A673 (cell line): ENCODE results near the gene DSCAML1. TPM values are rescaled to one million over a fixed set of nuclear protein-coding genes. Genes with fewer than 3 reads are reported as not detected.

Source experiments
- BruUV-seq: library from RNA; stranded (reverse); fragments of 400-500 nt; replicated peaks from 2 replicates; lab custom pipeline; 2021; lab: Mats Ljungman, UMichigan
- CTCF ChIA-PET: fragments of 300-600 bp; sonication (Branson Sonifier 250); formaldehyde crosslinking; loops from one replicate; lab custom pipeline; 2022; ENCODE audit warnings: antibody characterized with exemption; lab: Charles Lee
- POLR2A ChIA-PET: fragments of 300-600 bp; sonication (Branson Sonifier 250); formaldehyde crosslinking; loops from one replicate; lab custom pipeline; 2022; ENCODE audit warnings: antibody characterized with exemption; ENCODE audit not compliant: low non-redundant PET; lab: Charles Lee
- DNase-seq: peaks from one replicate; pipeline ENCODE4 v3.0.0-alpha.2; 2015; ENCODE audit warnings: low spot score
- H3K27ac ChIP-seq: fragments of 200-600 bp; sonication (generic); 2 replicates; pipeline ENCODE4 v1.5.1; 2016; ENCODE audit warnings: mixed run types, low read depth, mild to moderate bottlenecking, mixed read lengths, antibody characterized with exemption, low read length; ENCODE audit not compliant: poor library complexity, severe bottlenecking
- H3K27me3 ChIP-seq: fragments of 200-600 bp; sonication (generic); replicated peaks from 2 replicates; pipeline ENCODE4 v1.6.1; 2017; ENCODE audit warnings: mixed run types, low read depth, mild to moderate bottlenecking, mixed read lengths, antibody characterized with exemption, low read length; ENCODE audit not compliant: insufficient read depth, poor library complexity
- H3K36me3 ChIP-seq: fragments of 200-600 bp; sonication (generic); 2 replicates; pipeline ENCODE4 v1.6.1; 2016; ENCODE audit warnings: mixed run types, mild to moderate bottlenecking, mixed read lengths, antibody characterized with exemption, low read length; ENCODE audit not compliant: insufficient read depth, poor library complexity, severe bottlenecking
- H3K4me1 ChIP-seq: fragments of 200-600 bp; sonication (generic); 2 replicates; pipeline ENCODE4 v1.6.1; 2017; ENCODE audit warnings: mixed run types, mild to moderate bottlenecking, mixed read lengths, antibody characterized with exemption, low read length; ENCODE audit not compliant: insufficient read depth, poor library complexity, severe bottlenecking
- H3K4me3 ChIP-seq: fragments of 200-600 bp; sonication (generic); 2 replicates; pipeline ENCODE4 v1.5.1; 2016; ENCODE audit warnings: low read depth, mixed run types, mild to moderate bottlenecking, mixed read lengths, low read length; ENCODE audit not compliant: poor library complexity, severe bottlenecking
- H3K9me3 ChIP-seq: fragments of 200-600 bp; sonication (generic); 2 replicates; pipeline ENCODE4 v1.6.1; 2016; ENCODE audit warnings: mixed run types, low read depth, mild to moderate bottlenecking, mixed read lengths, antibody characterized with exemption, low read length; ENCODE audit not compliant: poor library complexity, severe bottlenecking
- EZH2 ChIP-seq: fragments of 200-600 bp; sonication (generic); IDR thresholded peaks from 2 replicates; pipeline ENCODE4 v1.6.1; 2017; ENCODE audit warnings: borderline replicate concordance, low read depth, mild to moderate bottlenecking, mixed read lengths, antibody characterized with exemption, low read length; ENCODE audit not compliant: poor library complexity, severe bottlenecking
- intact Hi-C: fragments of 100-400 bp; cut with micrococcal nuclease; formaldehyde crosslinking; loops from one replicate; pipeline ENCODE4 v1.10.0; 2022; ENCODE audit not compliant: unreplicated experiment
- total RNA-seq: library from RNA; stranded (reverse); gene quantifications from 2 replicates; pipeline ENCODE4 v1.2.3, GENCODE V29; 2021
- TF ChIP-seq, protein P1 (sequence below): fragments of 300-800, 200-600 bp; sonication (generic); conservative IDR thresholded peaks from 2 replicates; pipeline ENCODE4 v1.5.1; 2017; ENCODE audit warnings: low read depth, mild to moderate bottlenecking, antibody characterized with exemption, low read length, moderate library complexity, mixed read lengths

Gene DSCAML1
- total RNA-seq, 1 experiment from 2014 or later, result not detected

DNA sequence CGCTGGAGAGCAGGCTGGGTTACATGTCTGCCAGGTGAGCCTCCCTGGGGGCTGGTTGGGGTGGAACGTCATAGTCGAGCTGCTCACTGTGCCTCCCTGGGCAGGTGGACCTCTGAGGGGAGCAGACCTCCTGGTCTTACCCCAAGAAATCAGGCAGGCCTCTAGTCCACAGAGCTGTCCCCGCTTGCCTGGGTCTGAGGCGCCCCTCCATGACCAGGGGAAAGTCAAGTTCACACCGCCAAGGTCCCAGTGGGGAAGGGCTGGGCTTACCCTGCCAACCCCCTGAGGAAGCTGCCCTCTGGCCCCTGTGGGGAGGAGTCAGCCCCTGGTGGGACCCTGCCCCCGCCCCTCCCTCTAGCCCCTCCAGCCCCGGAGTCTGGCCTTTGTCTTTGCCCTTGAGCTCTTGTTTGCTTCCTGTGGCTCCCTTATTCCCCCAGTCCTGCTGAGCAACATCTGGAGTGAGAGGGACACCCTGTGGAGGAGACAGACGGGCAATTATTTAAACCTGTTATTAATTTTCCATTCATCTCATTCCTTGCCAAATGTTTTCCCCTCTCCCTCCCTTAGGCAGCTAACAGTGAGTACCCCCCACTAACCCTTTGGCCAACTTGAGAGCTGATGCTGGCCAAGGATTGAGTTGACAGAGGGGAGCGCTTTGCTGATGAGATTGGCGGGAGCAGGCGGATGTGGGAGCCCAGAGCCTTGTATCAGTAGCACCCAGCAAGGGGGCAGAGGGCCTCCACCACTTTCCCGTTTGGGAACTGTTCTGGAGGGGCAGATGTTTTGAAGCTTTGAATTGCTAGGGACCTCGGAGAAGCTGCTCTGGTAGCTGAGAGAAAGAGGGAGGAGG lies 385.9 kb downstream of the DSCAML1 start:
- intact Hi-C loops, result no loop called here
- peaks cover 1% of the 10 kb centered on the region for H3K9me3 ChIP-seq
- H3K27ac ChIP-seq, result no peak overlapping the region
- no peaks in the 10 kb centered on the region for H3K27me3 ChIP-seq
- no peaks in the 10 kb centered on the region for H3K36me3 ChIP-seq
- ChIA-PET POLR2A (no interaction called here), CTCF (interaction anchor here (0.7 to 0.8 kb wide), 2 partner anchors 15 to 17 kb away, joined by 5 to 6 read pairs; no protein-coding TSS in a partner anchor)
- H3K4me3 ChIP-seq, result no peak overlapping the region
- no TSS peak for BruUV-seq
- TF ChIP-seq EZH2, result no peak
- TF ChIP-seq, protein P1, sequence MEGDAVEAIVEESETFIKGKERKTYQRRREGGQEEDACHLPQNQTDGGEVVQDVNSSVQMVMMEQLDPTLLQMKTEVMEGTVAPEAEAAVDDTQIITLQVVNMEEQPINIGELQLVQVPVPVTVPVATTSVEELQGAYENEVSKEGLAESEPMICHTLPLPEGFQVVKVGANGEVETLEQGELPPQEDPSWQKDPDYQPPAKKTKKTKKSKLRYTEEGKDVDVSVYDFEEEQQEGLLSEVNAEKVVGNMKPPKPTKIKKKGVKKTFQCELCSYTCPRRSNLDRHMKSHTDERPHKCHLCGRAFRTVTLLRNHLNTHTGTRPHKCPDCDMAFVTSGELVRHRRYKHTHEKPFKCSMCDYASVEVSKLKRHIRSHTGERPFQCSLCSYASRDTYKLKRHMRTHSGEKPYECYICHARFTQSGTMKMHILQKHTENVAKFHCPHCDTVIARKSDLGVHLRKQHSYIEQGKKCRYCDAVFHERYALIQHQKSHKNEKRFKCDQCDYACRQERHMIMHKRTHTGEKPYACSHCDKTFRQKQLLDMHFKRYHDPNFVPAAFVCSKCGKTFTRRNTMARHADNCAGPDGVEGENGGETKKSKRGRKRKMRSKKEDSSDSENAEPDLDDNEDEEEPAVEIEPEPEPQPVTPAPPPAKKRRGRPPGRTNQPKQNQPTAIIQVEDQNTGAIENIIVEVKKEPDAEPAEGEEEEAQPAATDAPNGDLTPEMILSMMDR, result no peak
- H3K4me1 ChIP-seq, result peaks cover 8% of the 10 kb centered on the region
- DNase-seq, result peak; percentile 45

DNA sequence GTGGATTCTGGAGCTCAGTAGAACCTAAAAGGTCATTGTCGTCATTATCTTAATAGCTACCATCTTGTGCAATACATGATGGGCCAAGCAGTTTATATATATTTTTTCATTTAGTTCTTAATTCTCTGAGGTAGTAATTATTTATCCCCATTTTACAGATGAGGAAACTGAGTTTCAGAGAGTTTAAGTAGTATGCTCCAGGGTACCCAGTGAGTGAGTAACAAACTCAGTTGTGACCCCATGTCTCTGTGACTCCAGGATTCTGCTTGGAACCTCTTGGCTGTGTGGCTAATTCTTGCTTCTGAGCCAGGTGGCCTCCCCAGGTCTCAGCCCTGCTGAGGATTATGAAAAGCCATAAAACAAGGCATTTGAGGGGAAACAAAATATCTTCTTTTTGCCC lies 386.8 kb downstream of the DSCAML1 start:
- no peaks in the 10 kb centered on the region for H3K27me3 ChIP-seq
- no peaks in the 10 kb centered on the region for H3K36me3 ChIP-seq
- peaks cover 8% of the 10 kb centered on the region for H3K4me1 ChIP-seq
- no TSS peak for BruUV-seq
- intact Hi-C loops, result no loop called here
- no peak for DNase-seq
- H3K9me3 ChIP-seq, result peaks cover 8% of the 10 kb centered on the region
- H3K27ac ChIP-seq, result no peak overlapping the region
- POLR2A ChIA-PET, result no interaction called here
- TF ChIP-seq, protein P1, result no peak
- no peak for TF ChIP-seq EZH2
- H3K4me3 ChIP-seq, result no peak overlapping the region
- CTCF ChIA-PET, result no interaction called here

DNA sequence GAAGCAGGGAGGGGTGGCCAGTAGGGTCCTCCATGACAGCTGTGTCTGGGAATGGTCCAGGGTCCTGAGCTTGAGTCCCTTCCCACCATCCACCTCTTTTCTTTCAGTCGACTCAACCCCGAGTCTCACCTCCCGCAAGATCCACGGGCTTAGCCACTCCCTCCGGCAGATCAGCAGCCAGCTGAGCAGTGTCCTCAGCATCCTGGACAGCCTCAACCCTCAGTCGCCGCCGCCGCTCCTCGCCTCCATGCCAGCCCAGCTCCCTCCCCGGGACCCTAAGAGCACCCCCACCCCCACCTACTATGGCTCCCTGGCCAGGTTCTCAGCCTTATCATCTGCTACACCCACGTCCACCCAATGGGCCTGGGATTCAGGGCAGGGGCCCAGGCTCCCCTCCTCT lies 387.5 kb downstream of the DSCAML1 start:
- no peak for TF ChIP-seq EZH2
- TF ChIP-seq, protein P1, result no peak
- H3K27me3 ChIP-seq, result no peaks in the 10 kb centered on the region
- DNase-seq, result no peak
- H3K27ac ChIP-seq, result no peak overlapping the region
- peaks cover 8% of the 10 kb centered on the region for H3K9me3 ChIP-seq
- peaks cover 8% of the 10 kb centered on the region for H3K4me1 ChIP-seq
- CTCF ChIA-PET, result no interaction called here
- intact Hi-C loops, result no loop called here
- H3K4me3 ChIP-seq, result no peak overlapping the region
- POLR2A ChIA-PET, result no interaction called here
- BruUV-seq, result no TSS peak
- peaks cover 6% of the 10 kb centered on the region for H3K36me3 ChIP-seq
